Hepatocyte (in vitro differentiated cells): Measurements from ENCODE around the gene CCDC102A. TPM values are rescaled to one million over a fixed set of nuclear protein-coding genes. Genes with fewer than 3 reads are reported as not detected.

Source experiments
- DNase-seq: peaks from one replicate; pipeline ENCODE4 v3.0.0-alpha.2; 2016; ENCODE audit warnings: low spot score
- H2AFZ ChIP-seq: fragments of 200-600 bp; sonication (generic); 2 replicates; pipeline ENCODE4 v1.6.0; 2016; ENCODE audit warnings: antibody characterized with exemption, mild to moderate bottlenecking
- H3K27ac ChIP-seq: fragments of 200-600 bp; sonication (generic); 2 replicates; pipeline ENCODE4 v1.5.1; 2016; ENCODE audit warnings: mild to moderate bottlenecking
- H3K27me3 ChIP-seq: fragments of 200-600 bp; sonication (generic); 2 replicates; pipeline ENCODE4 v1.6.1; 2016
- H3K36me3 ChIP-seq: fragments of 200-600 bp; sonication (generic); replicated peaks from 2 replicates; pipeline ENCODE4 v1.5.1; 2016; ENCODE audit warnings: low read depth; ENCODE audit not compliant: insufficient read depth
- H3K4me1 ChIP-seq: fragments of 200-600 bp; sonication (generic); 2 replicates; pipeline ENCODE4 v1.5.1; 2016; ENCODE audit warnings: mild to moderate bottlenecking, moderate library complexity; ENCODE audit not compliant: insufficient read depth
- H3K4me2 ChIP-seq: fragments of 200-600 bp; sonication (generic); 2 replicates; pipeline ENCODE4 v1.6.0; 2016
- H3K4me3 ChIP-seq: fragments of 200-600 bp; sonication (generic); 2 replicates; pipeline ENCODE4 v1.5.1; 2016; ENCODE audit warnings: mild to moderate bottlenecking
- H3K79me2 ChIP-seq: fragments of 200-600 bp; sonication (generic); 2 replicates; pipeline ENCODE4 v1.6.0; 2017; ENCODE audit warnings: mild to moderate bottlenecking
- H3K9me2 ChIP-seq: fragments of 200-600 bp; sonication (generic); replicated peaks from 2 replicates; pipeline ENCODE4 v1.6.0; 2017; ENCODE audit warnings: mild to moderate bottlenecking; ENCODE audit not compliant: insufficient read depth
- H3K9me3 ChIP-seq: fragments of 200-600 bp; sonication (generic); 2 replicates; pipeline ENCODE4 v1.5.1; 2016; ENCODE audit warnings: low read depth, mild to moderate bottlenecking
- H4K20me1 ChIP-seq: fragments of 200-600 bp; sonication (generic); 2 replicates; pipeline ENCODE4 v1.6.0; 2016; ENCODE audit warnings: mild to moderate bottlenecking; ENCODE audit not compliant: insufficient read depth, poor library complexity, severe bottlenecking
- CTCF ChIP-seq: fragments of 200-600 bp; sonication (generic); IDR thresholded peaks from 2 replicates; pipeline ENCODE4 v1.5.1; 2016; ENCODE audit warnings: antibody characterized with exemption, mild to moderate bottlenecking; ENCODE audit not compliant: poor library complexity
- EZH2 ChIP-seq: fragments of 200-600 bp; sonication (generic); IDR thresholded peaks from 2 replicates; pipeline ENCODE4 v1.6.1; 2016; ENCODE audit warnings: antibody characterized with exemption, mild to moderate bottlenecking, borderline replicate concordance
- EZH2phosphoT487 ChIP-seq: fragments of 200-600 bp; sonication (generic); IDR thresholded peaks from one replicate; pipeline ENCODE4 v1.6.1; 2018; ENCODE audit warnings: antibody characterized with exemption, mild to moderate bottlenecking, low read depth, moderate library complexity; ENCODE audit not compliant: unreplicated experiment, severe bottlenecking
- WGBS: methylation state at CpG from one replicate; pipeline ENCODE4 v1.1.6; 2016; ENCODE audit warnings: low lambda C conversion rate; ENCODE audit errors: missing lambda C conversion rate; 5-methylcytosine and 5-hydroxymethylcytosine counted together
- polyA plus RNA-seq: library from polyadenylated mRNA; unstranded; fragments of >200 nt; fragmentation: Nextera tagmentation; extraction: Ambion mirVana; gene quantifications from 2 replicates; pipeline ENCODE4 v1.2.1, GENCODE V29; 2016
- total RNA-seq: library from RNA; depleted of rRNA; stranded (reverse); fragments of >200 nt; gene quantifications from 2 replicates; pipeline ENCODE4 v1.2.3, GENCODE V29; 2014

CCDC102A gene
- total and polyA plus RNA-seq, 2 experiments from 2014 or later = 11.4 to 17.2 TPM

- Histone ChIP-seq H3K9me3 (no peaks in the 10 kb centered on the region), H3K4me1 (peaks cover 52% of the 10 kb centered on the region), H3K79me2 (peaks cover 27% of the 10 kb centered on the region), H3K4me3 (no peak overlapping the region), H3K27me3 (no peaks in the 10 kb centered on the region), H3K27ac (peak overlapping the region; percentile 91), H4K20me1 (peaks cover 21% of the 10 kb centered on the region), H3K9me2 (no peaks in the 10 kb centered on the region), H3K4me2 (no peak overlapping the region), H2AFZ (no peak overlapping the region), H3K36me3 (no peaks in the 10 kb centered on the region)
- WGBS = 89% methylated on average over 14 of the region's 14 CpGs
- TF ChIP-seq EZH2phosphoT487 = no peak
- TF ChIP-seq CTCF = no peak
- no peak for TF ChIP-seq EZH2
- DNase-seq = no peak
These were observed 63.1 kb downstream of the CCDC102A start for GRCh38 chr16:57473176-57473840.

GRCh38 chr16:57472665-57473060, 63.7 kb downstream of the CCDC102A start:
- WGBS = 74% methylated on average over 4 of the region's 4 CpGs
- Histone ChIP-seq H3K9me2 (no peaks in the 10 kb centered on the region), H3K4me1 (peaks cover 45% of the 10 kb centered on the region), H3K27me3 (no peaks in the 10 kb centered on the region), H3K27ac (peak overlapping the region; percentile 91), H3K36me3 (no peaks in the 10 kb centered on the region), H3K4me2 (no peak overlapping the region), H3K4me3 (no peak overlapping the region), H4K20me1 (peaks cover 17% of the 10 kb centered on the region), H2AFZ (no peak overlapping the region), H3K79me2 (peaks cover 27% of the 10 kb centered on the region), H3K9me3 (no peaks in the 10 kb centered on the region)
- no peak for DNase-seq
- TF ChIP-seq EZH2 (no peak), EZH2phosphoT487 (no peak), CTCF (no peak)

- H4K20me1 ChIP-seq = peaks cover 10% of the 10 kb centered on the region
- peaks cover 39% of the 10 kb centered on the region for H3K4me1 ChIP-seq
- no peaks in the 10 kb centered on the region for H3K36me3 ChIP-seq
- peak overlapping the region; percentile 91 for H3K27ac ChIP-seq
- DNase-seq = peak; percentile 87
- TF ChIP-seq EZH2 (no peak), EZH2phosphoT487 (no peak), CTCF (no peak)
- H3K4me3 ChIP-seq = no peak overlapping the region
- no peaks in the 10 kb centered on the region for H3K27me3 ChIP-seq
- WGBS = 33% methylated on average over 10 of the region's 10 CpGs
- peaks cover 23% of the 10 kb centered on the region for H3K79me2 ChIP-seq
- H3K4me2 ChIP-seq = peak overlapping the region; percentile 32
- H2AFZ ChIP-seq = no peak overlapping the region
- no peaks in the 10 kb centered on the region for H3K9me2 ChIP-seq
- H3K9me3 ChIP-seq = no peaks in the 10 kb centered on the region
These were observed 64.3 kb downstream of the CCDC102A start for GRCh38 chr16:57471852-57472664.
